ENCODE data around the gene CAAP1. TPM values are rescaled to one million over a fixed set of nuclear protein-coding genes. Genes with fewer than 3 reads are reported as not detected.

Gene CAAP1
- total RNA-seq, 1 donor from 2014 or later: 20.2 TPM

DNA sequence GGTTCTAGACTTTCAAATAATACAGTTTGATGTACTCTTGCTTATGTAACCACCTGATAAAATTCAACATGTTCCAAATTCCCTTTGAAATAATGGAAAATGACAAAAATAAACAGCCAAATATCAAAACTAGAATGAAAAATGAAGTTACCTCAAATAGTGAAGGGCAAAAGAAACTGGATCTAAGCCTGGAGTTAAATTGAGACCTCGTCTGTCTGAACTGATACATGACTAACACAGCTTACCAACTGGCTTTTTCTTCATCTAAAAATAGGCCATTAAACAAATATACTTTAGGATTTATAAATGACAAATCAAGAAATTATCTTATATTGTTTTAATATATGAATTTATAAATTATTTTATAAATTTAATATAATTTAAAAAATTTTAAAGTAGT lies 12.1 kb upstream of the CAAP1 start:
- Mint-ChIP-seq H3K4me3 (no peak overlapping the region), H3K9me3 (no peaks in the 10 kb centered on the region), H3K27ac (no peak overlapping the region), H3K4me1 (ENCODE audit: unreplicated experiment) (no peaks in the 10 kb centered on the region), H3K36me3 (peaks cover 19% of the 10 kb centered on the region), H3K27me3 (no peaks in the 10 kb centered on the region)
- TF ChIP-seq, protein P1, sequence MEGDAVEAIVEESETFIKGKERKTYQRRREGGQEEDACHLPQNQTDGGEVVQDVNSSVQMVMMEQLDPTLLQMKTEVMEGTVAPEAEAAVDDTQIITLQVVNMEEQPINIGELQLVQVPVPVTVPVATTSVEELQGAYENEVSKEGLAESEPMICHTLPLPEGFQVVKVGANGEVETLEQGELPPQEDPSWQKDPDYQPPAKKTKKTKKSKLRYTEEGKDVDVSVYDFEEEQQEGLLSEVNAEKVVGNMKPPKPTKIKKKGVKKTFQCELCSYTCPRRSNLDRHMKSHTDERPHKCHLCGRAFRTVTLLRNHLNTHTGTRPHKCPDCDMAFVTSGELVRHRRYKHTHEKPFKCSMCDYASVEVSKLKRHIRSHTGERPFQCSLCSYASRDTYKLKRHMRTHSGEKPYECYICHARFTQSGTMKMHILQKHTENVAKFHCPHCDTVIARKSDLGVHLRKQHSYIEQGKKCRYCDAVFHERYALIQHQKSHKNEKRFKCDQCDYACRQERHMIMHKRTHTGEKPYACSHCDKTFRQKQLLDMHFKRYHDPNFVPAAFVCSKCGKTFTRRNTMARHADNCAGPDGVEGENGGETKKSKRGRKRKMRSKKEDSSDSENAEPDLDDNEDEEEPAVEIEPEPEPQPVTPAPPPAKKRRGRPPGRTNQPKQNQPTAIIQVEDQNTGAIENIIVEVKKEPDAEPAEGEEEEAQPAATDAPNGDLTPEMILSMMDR (conservative IDR thresholded peaks at IDR 0.05): no peak
- DNase-seq (ENCODE audit: extremely low spot score, unreplicated experiment): no peak

DNA sequence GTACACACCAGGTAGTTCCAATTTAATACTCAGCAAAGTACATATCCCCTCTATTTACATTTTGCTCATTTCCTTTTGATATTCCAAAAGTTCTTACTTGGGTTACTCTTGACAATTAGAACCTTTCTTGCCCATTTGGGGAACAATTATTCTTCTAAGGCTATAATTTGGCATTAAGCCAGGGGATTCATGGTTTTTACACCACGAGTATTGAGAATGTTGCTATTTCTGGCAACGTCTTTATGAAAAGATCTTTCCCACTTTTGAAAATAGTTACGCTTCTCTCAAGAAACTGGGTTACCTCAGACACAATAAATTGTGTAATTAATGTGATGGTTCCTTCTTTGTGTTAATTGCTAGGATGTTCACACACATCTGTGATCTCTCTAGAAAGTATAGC lies 11.5 kb upstream of the CAAP1 start:
- H3K9me3 Mint-ChIP-seq: no peaks in the 10 kb centered on the region
- H3K4me1 Mint-ChIP-seq (ENCODE audit: unreplicated experiment): no peaks in the 10 kb centered on the region
- no peak overlapping the region for H3K4me3 Mint-ChIP-seq
- no peak for DNase-seq (ENCODE audit: extremely low spot score, unreplicated experiment)
- no peak overlapping the region for H3K27ac Mint-ChIP-seq
- H3K36me3 Mint-ChIP-seq: peaks cover 14% of the 10 kb centered on the region
- H3K27me3 Mint-ChIP-seq: no peaks in the 10 kb centered on the region
- TF ChIP-seq, protein P1 (conservative IDR thresholded peaks at IDR 0.05): no peak

DNA sequence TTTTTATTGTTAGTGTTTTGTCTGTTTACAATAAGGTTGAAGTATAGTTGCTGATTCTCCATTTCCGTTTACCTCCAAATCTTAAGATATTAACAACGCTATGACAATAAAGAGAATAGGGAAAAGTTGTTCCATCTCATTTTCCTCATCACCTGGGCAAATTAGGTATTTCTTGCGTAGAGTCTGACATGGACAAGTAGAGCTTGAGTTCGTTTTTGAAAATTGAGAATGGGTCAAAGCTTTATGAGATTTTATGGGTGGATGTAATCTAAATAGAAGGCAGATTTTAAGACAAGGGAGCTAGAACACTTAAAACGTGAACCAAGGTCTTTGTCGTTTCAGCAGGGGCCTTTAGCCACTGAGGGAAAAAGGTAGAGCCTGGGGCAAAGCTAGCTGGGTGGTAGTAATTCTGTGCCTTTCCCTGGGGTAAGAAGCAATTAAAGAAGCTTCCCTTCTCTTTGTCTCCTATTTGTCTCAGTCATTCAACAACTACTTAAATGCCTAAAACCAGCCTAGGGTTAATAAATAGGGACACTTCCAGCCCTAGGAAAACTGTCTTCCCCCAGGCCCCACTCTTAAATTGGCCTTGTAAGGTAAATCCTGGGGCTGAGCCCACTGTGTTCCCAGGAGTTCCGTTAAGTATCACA lies 551 bp upstream of the CAAP1 start:
- no peaks in the 10 kb centered on the region for H3K36me3 Mint-ChIP-seq
- peaks cover 7% of the 10 kb centered on the region for H3K9me3 Mint-ChIP-seq
- no peak for DNase-seq (ENCODE audit: extremely low spot score, unreplicated experiment)
- H3K27ac Mint-ChIP-seq: peak overlapping the region; percentile 98
- peaks cover 8% of the 10 kb centered on the region for H3K4me1 Mint-ChIP-seq (ENCODE audit: unreplicated experiment)
- TF ChIP-seq, protein P1 (conservative IDR thresholded peaks at IDR 0.05): no peak
- H3K27me3 Mint-ChIP-seq: no peaks in the 10 kb centered on the region
- H3K4me3 Mint-ChIP-seq: peak overlapping the region; percentile 97

DNA sequence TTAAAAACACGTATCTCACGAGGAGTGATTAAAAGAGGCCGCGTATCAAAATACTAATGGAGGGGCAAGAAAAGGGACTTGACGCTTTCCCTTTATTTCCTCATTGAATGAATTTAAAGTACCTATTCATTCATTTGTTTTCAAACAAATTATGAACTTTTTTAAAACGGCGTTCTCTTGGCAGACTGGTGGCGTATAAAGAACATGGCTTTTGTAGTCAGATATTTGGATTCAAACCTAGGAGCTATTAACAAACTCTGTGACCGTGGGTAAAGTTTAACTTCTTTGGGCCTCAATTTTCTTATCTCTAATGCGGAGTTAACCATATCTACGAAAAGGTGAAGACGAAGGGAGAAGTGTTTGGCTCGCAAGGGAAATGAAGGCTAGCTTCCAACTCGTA lies 876 bp downstream of the CAAP1 start:
- TF ChIP-seq, protein P1 (conservative IDR thresholded peaks at IDR 0.05): no peak
- peaks cover 7% of the 10 kb centered on the region for H3K9me3 Mint-ChIP-seq
- DNase-seq (ENCODE audit: extremely low spot score, unreplicated experiment): no peak
- H3K27me3 Mint-ChIP-seq: no peaks in the 10 kb centered on the region
- peaks cover 8% of the 10 kb centered on the region for H3K4me1 Mint-ChIP-seq (ENCODE audit: unreplicated experiment)
- peak overlapping the region; percentile 98 for H3K27ac Mint-ChIP-seq
- no peaks in the 10 kb centered on the region for H3K36me3 Mint-ChIP-seq
- peak overlapping the region; percentile 97 for H3K4me3 Mint-ChIP-seq

DNA sequence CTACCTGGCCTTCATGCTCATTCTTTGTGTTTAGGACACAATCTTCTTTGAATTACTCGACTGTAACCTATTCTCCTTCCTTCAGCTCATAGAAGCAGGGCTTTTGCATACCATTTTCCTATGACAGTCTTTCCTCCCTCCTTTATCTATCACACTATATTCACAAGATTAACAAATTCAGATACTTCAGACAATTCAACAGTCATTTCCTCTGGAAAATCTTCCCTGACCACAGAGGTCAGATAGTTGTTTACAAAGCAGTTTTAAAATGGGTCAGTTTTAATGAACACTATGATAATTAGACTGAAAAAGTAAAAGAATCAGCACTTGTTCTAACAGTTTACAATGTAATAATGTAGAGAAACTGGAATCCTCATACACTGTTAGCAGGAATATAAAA lies 4.3 kb downstream of the CAAP1 start:
- Mint-ChIP-seq H3K27ac (no peak overlapping the region), H3K36me3 (peaks cover 13% of the 10 kb centered on the region), H3K4me1 (ENCODE audit: unreplicated experiment) (peaks cover 8% of the 10 kb centered on the region), H3K27me3 (no peaks in the 10 kb centered on the region), H3K4me3 (no peak overlapping the region), H3K9me3 (no peaks in the 10 kb centered on the region)
- DNase-seq (ENCODE audit: extremely low spot score, unreplicated experiment): no peak
- TF ChIP-seq, protein P1 (conservative IDR thresholded peaks at IDR 0.05): no peak
